ENCODE results near the gene CLEC4E. TPM values are rescaled to one million over a fixed set of nuclear protein-coding genes. Genes with fewer than 3 reads are reported as not detected.
"Not testable (repeated sequence)": the region's sequence is repeated elsewhere in the genome, so short reads cannot be mapped to it uniquely, and the experiment has no call there.

Gene CLEC4E
- total RNA-seq, 4 donors from 2014 or later, result 2.7 to 37.8 (median 13.1) TPM

- TF ChIP-seq CTCF (IDR thresholded peaks at IDR 0.05), result no peak
- ATAC-seq (ENCODE audit: low FRiP score) (no peak), DNase-seq (ENCODE audit: low spot score) (no peak)
Observed at GRCh38 chr12:8508910-8509841, 31.5 kb downstream of the CLEC4E start.

- ATAC-seq (ENCODE audit: low FRiP score) (no peak), DNase-seq (ENCODE audit: low spot score) (no peak)
- no peak for TF ChIP-seq CTCF (IDR thresholded peaks at IDR 0.05)
Observed at GRCh38 chr12:8508223-8508622, 32.5 kb downstream of the CLEC4E start.

GRCh38 chr12:8507596-8507995 is 33.1 kb downstream of the CLEC4E start:
- ATAC-seq (ENCODE audit: low FRiP score) (no peak), DNase-seq (ENCODE audit: low spot score) (no peak)
- no peak for TF ChIP-seq CTCF (IDR thresholded peaks at IDR 0.05)

- no peak for DNase-seq (ENCODE audit: low spot score)
- TF ChIP-seq CTCF (IDR thresholded peaks at IDR 0.05), result no peak
- ATAC-seq (ENCODE audit: low FRiP score), result no peak
Observed at GRCh38 chr12:8504351-8504750, 36.4 kb downstream of the CLEC4E start.

GRCh38 chr12:8501720-8502119 is 39.0 kb downstream of the CLEC4E start:
- TF ChIP-seq CTCF (IDR thresholded peaks at IDR 0.05), result no peak
- DNase-seq (ENCODE audit: low spot score), result no peak
- no peak for ATAC-seq (ENCODE audit: low FRiP score)

- DNase-seq (ENCODE audit: low spot score), result no peak
- ATAC-seq (ENCODE audit: low FRiP score), result no peak
- TF ChIP-seq CTCF (IDR thresholded peaks at IDR 0.05), result no peak
Observed at GRCh38 chr12:8499616-8500015, 41.1 kb downstream of the CLEC4E start.

GRCh38 chr12:8496074-8496473 is 44.6 kb downstream of the CLEC4E start:
- not testable (repeated sequence) for ATAC-seq (ENCODE audit: low FRiP score); DNase-seq (ENCODE audit: low spot score)

GRCh38 chr12:8495671-8496070 is 45.0 kb downstream of the CLEC4E start:
- ATAC-seq (ENCODE audit: low FRiP score); DNase-seq (ENCODE audit: low spot score): not testable (repeated sequence)

All from omental fat pad (tissue), 4 donors.